Measurements from ENCODE around the gene GALNT12. TPM values are rescaled to one million over a fixed set of nuclear protein-coding genes. Genes with fewer than 3 reads are reported as not detected.
A peak's percentile ranks its signal among the peaks of the same experiment; 100 is the strongest.

Gene GALNT12
- total RNA-seq, 1 donor from 2014 or later, result 1.2 TPM

DNA sequence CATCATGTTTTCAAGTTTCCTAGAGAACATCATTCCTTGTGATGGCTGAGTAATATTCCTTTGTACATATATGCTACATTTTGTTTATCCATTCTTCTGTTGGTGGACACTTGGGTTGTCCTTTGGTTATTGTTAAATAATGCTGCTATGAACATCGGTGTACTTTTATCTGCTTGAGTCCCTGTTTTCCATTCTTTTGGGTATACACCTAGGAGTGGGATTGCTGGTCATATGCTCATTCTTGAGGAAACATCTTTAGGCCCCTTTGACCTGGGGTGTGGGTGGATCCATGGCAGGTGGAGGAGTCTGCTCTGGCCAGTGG lies 25.3 kb downstream of the GALNT12 start:
- DNase-seq (ENCODE audit: low read depth, low spot score), result no peak

DNA sequence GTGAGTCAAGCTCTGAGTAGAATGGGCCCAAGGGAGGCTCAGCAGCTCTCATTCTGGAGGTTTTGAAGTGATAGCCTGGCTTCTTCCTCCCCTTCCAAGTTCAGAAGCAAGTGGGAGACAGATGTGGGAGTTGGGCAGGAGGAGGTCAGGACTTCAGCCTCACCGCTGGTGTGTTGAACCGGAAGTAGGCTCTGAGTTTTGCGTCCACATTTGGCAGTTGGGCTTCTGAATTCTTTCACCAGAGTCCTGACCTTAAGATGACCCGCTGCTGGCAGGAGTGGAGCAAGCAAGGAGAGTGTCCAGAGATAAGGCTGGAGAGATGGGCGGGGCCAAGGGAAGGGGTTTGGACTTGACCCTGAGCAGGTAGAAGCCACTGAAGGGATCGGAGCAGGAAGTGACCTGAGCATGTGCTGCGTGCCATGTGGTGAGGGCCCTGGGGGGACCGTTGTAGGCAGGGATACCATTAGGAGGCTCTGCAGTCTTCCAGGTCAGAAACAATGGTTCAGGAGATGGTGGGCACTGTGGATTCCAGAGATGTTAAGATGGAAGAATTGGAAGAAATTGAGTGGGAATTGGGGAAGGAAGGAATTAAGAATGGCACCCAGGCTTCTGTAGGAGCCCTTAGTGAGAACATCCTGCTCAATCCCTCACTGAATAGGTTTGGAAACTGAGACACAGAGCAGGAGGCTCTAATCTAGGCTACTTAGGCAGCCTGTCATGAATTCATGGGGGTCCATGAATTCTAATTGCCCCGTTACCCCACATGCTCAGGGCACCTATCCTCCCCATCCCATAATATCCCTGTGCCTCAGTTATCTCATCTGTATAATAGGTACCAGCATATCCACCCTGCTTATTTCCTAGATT lies 25.9 kb downstream of the GALNT12 start:
- DNase-seq (ENCODE audit: low read depth, low spot score), result no peak

DNA sequence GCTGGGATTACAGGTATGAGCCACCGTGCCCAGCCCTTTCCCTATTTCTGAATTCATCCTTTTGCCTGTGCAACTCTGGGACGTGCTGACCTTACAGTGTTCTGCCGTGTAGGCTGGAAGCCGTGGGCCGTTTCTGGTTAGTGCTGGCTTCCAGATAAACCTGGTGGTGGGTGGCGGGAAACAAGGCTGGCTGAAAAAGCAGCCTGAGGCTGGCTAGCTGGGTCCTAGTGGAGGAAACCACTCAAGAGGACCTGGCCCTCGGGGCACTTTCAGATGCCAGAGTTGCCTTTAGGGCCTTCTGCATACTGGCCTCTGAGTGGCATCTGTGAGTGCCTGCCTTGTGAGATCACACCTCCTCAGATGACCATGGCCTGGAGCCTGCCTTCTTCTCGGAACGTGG lies 26.9 kb downstream of the GALNT12 start:
- no peak for DNase-seq (ENCODE audit: low read depth, low spot score)

DNA sequence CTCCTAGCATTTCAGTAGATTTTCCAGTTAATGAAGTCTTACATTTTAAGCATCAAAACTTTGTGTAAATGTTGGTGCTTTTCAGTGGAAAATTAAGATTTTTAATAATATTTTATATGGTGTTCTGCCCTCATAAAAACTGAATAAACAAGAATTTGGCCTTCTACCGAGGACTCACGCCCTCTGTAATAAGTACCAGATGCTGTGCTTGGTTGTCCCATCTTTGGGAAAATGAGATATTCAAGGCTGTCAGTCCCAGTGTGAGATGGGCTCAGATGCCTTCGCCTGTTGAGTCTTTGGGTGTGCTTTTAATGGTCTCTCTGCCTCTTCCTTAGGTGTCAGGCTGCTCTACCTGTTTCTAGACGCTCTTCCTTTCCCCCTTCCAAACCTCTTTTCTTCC lies 28.7 kb downstream of the GALNT12 start:
- DNase-seq (ENCODE audit: low read depth, low spot score), result no peak

DNA sequence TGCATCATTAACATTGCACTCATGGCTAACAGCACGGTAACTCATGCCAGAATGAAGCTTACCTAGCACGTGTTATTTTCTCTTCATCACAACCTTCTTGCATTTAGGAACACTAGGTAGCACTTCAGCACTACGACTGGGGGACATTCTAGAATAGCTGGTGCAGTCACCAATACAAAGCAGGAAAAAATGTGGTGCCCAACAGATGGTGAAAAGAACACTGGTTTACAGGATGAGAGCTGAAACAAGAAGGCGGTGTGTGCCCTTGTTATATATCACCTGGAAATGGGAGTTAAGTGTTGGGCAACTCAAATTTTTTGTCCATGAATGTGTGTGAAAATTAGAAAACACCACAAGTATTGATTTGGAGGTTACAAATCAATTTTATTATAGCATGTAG lies 30.0 kb downstream of the GALNT12 start:
- DNase-seq (ENCODE audit: low read depth, low spot score), result no peak

DNA sequence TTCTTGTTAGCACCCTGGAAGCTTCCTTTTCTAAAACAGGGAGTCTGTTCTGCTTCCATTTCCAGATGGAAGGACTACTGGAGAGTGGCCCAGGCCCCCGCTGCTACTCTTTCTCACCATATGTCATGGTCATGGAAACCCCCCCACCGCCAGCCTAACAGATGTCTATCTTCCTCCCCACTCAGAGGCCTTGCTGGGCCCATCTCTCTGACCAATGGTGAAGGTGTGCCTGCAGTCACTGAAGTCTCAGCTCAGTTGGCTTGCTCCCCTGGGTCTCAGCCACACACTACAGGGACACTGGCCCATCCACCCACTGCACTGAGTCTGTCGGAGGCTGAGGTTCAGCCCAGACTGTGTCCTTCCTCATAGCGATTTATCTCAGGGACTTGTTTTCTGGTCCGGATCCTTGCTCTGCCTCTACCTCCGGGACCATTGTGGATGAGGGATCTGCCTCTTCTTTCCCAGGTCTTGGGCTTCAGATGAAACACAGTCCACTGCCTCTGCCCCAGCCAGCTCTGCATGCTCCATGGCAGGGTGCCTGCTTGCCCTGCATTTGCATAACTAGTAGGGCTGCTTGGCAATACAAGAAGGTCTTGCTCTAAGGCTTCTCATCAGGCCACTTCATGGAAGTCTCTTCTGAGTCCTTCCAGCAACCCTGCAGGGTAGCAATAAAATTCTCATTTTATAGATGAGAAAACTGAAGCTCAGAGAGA lies 30.8 kb downstream of the GALNT12 start:
- DNase-seq (ENCODE audit: low read depth, low spot score), result no peak

DNA sequence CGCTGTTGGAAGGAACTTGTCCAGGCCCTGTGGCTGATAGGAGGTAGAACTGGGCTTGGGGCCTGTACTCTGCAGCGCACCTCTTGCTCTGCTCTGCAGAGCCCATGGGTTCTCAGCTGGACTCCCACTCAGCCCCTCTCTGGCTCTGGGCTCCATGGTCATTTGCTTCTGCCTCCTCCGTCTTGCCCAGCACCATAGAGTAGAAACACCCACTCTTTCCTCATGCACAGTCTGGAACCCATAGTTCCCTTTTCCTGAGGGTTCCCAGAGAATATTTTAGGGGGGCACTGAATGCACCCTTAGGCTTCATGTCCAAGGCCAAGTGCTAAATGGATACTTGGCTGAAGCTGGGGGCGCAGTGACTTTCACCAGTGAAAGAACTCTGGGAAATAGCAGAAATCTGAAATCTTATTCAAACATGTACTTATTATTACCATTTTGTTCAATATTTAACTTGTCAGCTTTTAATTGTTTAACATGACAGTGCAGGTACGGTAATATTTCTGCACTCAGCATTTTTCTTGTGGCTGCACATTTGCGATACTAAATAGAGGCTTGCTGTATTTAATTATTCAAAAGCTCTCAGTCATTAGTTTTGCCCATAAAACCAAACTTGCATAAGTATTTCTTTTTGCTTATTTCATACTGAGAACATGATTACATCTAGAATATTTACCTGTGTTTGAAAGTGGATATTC lies 31.5 kb downstream of the GALNT12 start:
- no peak for DNase-seq (ENCODE audit: low read depth, low spot score)

DNA sequence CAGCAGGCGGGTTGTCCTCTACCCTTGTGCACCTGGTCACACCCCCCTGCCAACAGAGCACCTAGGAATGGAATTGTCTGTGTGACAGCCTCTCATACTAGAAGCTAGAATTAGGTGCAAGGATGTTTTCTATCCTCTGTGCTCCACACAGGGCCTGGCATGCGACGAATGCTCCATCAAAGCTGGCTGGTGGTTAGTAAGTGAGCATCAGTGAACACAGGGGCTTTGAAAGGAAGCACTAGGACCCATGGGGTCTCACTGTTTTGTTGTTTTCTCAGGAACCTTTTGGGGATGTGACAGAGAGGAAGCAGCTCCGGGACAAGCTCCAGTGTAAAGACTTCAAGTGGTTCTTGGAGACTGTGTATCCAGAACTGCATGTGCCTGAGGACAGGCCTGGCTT lies 32.3 kb downstream of the GALNT12 start:
- DNase-seq (ENCODE audit: low read depth, low spot score), result no peak

DNA sequence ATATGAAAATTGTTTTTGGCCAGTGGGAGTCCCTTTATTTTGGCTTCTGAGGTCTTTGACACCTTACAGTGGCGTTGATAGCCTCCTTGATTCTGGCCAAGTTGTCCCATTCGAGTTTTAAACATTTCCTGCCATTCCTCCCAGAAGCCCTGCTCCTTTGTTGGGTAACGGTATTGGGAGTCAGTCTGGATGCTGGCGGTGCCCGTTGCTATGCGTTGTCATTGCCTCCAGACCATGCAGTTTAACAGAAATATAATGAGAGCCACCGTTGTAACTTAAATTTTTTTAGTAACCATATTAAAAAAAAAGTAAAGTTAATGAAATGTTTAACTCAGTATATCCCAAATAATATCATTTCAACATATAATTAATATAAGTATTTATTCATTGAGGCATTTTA lies 35.0 kb downstream of the GALNT12 start:
- DNase-seq (ENCODE audit: low read depth, low spot score), result no peak

DNA sequence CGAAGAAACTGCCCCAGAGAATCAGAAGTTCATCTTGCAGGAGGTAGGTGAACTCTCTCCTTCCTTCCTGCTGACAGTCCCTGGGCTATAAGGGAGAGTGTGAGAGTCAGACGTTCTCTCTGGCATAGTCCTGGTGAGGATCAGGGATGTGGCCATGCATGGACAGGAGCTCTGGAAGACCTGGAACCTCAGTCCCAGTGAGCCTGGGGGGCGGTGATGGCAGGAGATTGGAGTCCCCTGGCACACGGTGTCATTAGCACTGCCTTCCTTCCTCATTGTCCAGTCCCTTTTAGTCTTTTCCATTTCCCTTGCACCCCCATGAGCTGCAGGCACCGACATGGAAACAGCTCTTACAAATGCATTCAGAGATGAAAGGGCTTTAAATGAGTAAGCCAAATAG lies 38.6 kb downstream of the GALNT12 start:
- DNase-seq (ENCODE audit: low read depth, low spot score), result no peak

DNA sequence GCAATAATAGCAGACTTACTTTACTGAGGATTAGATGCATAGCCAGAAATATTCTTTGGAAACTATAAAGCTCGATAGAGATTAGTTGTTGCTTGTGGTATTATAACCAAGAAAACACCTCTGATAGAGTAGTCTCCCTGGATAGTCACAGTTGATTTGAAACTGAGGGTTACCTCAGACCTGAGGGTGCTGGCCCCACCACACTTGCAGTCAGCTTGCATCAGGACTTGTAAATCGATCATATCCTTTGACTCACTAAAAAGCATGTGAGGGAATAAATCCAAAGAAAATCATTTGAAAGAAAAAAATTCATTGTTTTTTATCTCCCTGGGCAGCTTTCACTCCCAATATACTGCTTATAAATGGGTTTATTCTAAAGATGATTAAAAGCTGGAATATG lies 39.4 kb downstream of the GALNT12 start:
- DNase-seq (ENCODE audit: low read depth, low spot score), result no peak

DNA sequence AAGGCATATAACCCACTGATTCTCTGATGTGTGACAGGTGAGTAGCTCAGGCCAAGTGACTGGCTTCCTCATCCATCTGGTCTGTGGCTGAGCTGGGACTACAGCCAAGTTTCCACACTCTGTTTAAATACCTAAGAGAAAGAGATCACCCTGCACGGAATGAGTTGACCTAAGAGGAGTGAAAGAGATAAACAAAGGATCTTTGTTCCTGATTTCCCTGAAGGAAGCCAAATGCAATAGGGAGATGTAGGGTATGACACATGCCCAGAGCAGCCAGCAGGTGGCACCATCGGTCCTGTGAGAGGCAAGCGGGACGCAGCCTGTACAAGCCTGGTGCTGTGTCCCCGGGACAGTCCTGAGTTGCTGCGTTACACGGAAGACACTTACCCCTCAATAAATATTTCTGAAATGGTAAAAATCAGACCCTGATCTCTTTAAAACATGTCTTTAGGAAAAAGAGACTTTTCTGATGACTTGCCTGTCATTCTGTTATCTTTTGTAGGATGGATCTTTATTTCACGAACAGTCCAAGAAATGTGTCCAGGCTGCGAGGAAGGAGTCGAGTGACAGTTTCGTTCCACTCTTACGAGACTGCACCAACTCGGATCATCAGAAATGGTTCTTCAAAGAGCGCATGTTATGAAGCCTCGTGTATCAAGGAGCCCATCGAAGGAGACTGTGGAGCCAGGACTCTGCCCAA lies 41.1 kb downstream of the GALNT12 start:
- peak; percentile 56 for DNase-seq (ENCODE audit: low read depth, low spot score)

DNA sequence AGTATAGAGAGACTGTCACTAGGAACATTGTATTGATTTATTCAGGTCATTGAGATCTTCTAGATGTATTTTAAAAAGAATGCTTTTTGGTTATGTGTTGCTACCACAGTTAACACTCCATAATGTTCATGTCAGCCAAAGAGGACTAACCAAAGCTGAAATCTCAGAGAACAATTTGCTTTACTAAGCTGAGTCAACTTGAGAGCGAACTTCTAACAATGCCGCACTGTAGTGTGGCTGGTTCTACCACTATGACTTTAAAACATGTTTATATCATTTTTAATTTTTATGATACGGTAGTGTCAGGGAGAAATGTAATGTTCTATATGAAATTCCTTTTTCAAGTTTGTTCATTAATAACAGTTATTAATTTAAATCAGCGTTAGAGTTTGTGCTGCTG lies 42.1 kb downstream of the GALNT12 start:
- no peak for DNase-seq (ENCODE audit: low read depth, low spot score)

DNA sequence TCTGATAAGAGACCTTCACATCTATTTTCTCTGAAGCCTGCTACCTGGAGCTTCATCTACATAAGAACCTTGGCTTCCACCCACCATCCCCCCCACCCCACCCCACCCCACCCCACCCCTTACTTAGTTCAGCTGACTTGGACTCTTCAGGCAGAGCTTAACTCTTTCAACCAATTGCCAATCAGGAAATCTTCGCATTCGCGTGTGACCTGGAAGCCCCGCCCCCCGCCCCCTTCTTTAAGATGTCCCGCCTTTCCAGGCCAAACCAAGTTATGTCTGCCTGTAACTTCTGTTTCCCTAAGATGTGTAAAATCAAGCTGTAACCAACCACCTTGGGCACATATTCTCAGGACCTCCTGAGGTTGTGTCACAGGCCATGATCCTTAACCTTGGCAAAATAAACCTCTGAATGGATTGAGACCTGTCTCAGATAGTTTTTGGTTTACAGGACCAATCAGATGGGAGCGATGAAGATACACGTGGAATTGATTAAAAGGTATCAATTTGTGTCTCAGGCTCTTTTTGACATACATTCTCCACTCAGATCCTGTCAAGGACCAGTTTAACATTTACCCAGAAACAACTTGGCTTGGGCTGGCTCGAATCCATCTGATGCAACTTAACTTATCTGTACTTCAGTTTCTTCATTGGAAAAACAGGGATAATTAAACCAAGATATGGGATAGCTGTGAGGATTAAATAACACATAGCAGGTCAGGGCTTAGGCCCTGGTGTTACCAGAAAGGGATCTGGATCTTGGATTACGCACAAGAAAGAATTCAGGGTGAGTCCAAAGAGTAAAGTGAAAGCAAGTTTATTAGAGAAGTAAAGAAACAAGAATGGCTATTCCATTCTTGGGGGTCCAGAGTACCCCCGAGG lies 43.6 kb downstream of the GALNT12 start:
- DNase-seq (ENCODE audit: low read depth, low spot score), result no peak

DNA sequence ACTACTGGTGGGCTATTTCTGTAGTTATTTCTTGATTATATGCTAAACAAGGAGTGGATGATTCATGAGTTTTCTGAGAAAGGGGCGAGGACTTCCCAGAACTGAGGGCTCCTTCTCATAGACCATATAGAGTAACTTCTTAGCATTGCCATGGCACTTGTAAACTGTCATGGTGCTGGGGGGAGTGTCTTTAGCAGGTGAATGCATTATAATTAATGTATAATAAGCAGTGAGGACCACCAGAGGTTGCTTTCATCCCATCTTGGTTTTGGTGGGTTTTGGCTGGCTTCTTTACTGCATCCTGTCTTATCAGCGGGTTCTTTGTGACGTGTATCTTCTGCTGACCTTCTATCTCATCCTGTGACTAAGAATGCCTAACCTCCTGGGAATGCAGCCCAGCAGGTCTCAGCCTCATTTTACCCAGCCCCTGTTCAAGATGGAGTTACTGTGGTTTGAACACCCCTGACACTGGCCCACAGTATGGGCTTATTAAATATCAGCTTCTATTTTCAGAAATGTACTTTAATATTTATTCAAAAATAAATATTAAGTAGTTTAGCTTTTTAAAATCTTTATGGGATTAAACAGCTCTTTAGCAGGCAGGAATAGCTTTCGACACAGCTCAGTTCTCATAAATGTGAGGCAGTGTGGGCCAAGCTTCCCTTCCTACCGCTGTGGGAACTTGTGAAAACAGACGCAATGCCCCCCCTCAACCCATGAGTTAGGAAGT lies 44.4 kb downstream of the GALNT12 start:
- no peak for DNase-seq (ENCODE audit: low read depth, low spot score)

DNA sequence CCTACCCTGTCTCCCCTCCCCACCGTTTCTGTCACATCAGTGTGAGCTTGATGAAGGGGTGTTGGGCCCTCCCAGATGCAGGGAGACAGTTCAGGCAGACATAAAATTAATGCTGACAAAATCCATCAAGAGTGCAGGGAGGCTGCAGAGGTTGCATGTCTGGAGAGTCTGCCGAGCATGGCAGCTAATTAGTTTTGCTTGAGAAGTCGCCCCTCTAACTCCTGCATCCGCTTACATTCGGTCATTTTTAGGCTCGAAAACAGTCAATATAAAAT lies 44.9 kb downstream of the GALNT12 start:
- DNase-seq (ENCODE audit: low read depth, low spot score), result no peak

DNA sequence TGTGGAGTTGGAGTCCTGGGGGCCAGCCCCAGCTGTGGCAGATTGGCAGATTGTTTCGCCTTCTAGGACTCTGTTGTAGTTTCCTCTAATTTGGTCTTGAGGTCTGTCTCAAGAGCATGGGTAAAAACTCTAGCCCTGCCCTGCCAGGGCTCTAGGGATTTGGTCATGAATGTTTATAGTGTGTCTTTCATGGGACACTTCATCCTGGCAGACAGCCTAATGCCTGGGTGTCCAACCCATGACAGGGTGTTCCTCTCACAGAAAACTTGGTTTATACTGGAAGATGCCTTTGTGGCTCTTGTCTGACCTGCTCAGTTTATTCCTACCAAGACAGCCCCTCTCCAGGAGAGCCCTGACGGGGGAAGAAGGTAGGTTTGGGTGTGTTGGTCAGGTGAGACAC lies 45.5 kb downstream of the GALNT12 start:
- DNase-seq (ENCODE audit: low read depth, low spot score), result no peak

DNA sequence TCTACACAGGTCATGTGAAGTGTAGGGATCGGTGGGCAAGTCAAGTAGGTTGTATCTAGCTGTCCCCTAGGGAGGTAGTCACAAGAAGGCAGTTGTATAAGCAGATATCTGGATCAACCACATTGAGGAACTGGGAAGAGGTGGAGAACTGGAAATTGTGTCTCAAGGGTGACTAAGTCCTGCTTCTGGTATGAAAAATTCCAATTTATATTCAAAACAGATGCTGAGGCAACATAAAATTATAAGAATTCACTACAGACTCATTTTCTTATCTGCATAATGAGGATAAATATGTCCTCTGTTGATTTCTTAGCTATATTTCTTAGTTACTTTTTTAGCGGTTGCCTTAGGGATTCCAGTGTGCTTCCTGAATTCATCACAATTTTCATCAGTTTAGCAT lies 46.8 kb downstream of the GALNT12 start:
- DNase-seq (ENCODE audit: low read depth, low spot score), result no peak

DNA sequence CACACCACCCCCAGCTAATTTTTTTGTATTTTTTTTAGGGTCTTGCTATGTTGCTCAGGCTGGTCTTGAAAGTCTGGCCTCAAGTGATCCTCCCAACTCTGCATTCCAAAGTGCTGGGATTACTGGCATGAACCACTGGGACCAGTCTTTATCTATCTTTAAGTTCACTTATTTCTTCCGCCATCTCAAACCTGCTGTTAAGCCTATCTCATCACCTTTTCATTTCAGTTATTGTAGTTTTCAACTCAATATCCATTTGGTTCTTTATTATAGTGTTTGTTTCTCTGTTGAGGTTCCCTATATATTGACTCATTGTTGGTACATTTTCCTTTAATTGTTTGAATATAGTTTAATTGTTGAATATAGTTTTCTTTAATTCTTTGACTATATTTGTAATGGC lies 48.1 kb downstream of the GALNT12 start:
- no peak for DNase-seq (ENCODE audit: low read depth, low spot score)

DNA sequence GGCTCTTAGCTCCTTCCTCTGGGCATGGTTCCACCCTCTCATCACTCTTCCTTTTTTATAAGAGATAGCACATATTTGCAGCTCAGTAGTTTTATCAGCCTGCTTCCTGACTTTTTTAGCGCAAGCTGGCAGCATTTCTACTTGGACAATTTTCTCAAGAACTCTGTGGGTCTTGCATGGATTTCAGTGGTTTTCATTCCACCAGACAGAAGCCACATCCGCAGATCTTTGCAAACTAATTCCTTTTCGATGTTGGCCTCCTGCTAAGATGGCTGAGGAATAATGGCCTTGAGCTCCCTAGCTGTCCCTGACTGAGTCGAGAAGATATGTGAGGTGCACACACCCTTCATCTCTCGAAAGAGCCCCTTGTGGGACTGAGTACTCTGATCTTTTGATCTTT lies 49.5 kb downstream of the GALNT12 start:
- no peak for DNase-seq (ENCODE audit: low read depth, low spot score)

DNA sequence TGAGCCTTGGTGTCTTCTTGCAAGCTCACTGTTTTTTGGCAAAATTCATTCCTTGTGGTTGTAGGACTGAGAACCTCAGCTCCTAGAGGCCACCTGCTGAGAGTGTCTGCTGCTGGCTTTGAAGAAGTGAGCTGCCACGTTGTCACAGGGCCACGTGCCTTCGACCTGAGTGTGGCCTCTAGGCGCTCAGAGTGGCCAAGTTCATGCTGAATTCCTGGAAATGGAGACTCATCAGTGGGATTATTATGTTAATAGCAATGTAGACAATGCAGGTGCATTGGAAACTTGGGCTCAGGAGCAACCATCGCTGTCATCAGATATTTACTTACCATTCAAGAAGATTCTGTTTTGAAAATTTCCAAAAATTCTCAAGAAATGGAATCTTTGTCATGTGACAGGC lies 52.5 kb downstream of the GALNT12 start:
- no peak for DNase-seq (ENCODE audit: low read depth, low spot score)
